UCSD-AML1 (cell line): ENCODE results near the gene RND2.

Source experiments
- DNase-seq: peaks from one replicate; lab custom pipeline; 2025; ENCODE audit not compliant: unreplicated experiment; lab: John Stamatoyannopoulos, UW

RND2 gene

GRCh38 chr17:43069368-43069898 is 44.4 kb downstream of the RND2 start:
- no peak for DNase-seq

- DNase-seq = no peak
Observed at GRCh38 chr17:43070257-43070656, 45.2 kb downstream of the RND2 start.

GRCh38 chr17:43070872-43071271 is 45.8 kb downstream of the RND2 start:
- no peak for DNase-seq

DNA sequence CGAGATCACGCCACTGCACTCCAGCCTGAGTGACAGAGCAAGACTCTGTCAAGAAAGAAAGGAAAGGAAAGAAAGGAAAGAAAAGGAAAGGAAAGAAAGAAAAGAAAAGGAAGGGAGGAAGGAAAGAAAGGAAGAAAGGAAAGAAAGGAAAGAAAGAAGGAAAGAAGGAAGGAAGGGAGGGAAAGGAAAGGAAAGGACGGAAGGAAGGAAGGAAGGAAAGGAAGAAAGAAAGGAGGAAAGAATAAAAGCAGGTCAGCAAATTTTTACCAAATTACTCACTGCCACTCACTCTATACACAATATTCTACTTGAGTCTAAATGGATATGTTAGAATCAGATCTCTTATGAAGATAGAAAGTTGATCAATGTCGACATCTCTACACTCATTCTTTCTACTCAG is 49.8 kb downstream of the RND2 start:
- no peak for DNase-seq

DNA sequence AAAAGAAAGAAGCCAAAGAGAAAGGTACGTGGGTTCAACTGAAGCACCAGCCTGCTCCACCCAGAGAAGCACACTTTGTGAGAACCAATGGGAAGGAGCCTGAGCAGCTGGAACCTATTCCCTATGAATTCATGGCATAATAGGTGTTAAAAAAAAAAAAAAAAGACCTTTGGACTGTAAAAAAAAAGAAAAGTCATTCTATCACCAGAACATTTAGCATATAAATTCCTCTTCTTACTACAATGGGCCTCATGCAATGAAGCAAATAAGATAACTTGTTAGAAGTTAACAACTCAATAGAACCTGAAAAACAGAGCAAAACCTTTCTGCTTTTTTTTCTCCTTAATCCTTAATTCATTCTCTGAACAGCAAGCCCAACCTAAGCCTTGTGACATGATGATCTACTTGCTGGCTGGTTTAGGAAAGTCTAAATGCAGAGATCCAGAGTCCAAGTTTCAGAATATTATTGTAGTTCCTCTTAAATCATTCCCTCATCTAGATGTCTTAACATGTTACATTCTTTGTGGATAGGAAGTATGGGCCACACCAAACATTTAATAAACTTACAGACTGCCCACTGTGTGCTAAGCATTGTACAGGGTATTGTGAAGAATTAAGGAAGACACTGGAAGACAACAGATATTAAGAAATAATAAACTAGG is 54.7 kb downstream of the RND2 start:
- DNase-seq = no peak
